HG03196 (cell line): ENCODE data around the gene YAF2.
"Not testable (repeated sequence)": the region's sequence is repeated elsewhere in the genome, so short reads cannot be mapped to it uniquely, and the experiment has no call there.

Experiments used
- ATAC-seq: cut with Tn5 transposase; IDR thresholded peaks from one replicate; pipeline ENCODE4 v1.9.1; 2021; ENCODE audit not compliant: unreplicated experiment

YAF2 gene

DNA sequence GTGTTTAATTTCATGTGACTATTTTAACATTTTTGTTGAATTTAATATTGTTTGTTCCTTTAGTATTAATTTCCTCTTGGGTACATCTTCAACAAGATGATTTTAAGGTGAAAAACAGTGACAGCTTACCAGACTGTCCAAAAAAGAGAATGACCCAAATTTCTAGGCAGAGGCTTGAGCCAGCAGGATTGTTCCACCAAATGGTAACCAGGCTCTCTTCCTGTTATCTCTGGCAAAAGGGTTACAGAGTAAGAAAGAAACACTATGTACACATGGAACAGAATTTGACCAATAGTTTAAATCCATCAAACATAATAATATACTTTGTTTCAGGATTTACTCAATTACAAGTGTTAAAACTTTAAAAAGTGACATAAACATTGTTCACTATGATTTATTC is 39.0 kb downstream of the YAF2 start:
- no peak for ATAC-seq

DNA sequence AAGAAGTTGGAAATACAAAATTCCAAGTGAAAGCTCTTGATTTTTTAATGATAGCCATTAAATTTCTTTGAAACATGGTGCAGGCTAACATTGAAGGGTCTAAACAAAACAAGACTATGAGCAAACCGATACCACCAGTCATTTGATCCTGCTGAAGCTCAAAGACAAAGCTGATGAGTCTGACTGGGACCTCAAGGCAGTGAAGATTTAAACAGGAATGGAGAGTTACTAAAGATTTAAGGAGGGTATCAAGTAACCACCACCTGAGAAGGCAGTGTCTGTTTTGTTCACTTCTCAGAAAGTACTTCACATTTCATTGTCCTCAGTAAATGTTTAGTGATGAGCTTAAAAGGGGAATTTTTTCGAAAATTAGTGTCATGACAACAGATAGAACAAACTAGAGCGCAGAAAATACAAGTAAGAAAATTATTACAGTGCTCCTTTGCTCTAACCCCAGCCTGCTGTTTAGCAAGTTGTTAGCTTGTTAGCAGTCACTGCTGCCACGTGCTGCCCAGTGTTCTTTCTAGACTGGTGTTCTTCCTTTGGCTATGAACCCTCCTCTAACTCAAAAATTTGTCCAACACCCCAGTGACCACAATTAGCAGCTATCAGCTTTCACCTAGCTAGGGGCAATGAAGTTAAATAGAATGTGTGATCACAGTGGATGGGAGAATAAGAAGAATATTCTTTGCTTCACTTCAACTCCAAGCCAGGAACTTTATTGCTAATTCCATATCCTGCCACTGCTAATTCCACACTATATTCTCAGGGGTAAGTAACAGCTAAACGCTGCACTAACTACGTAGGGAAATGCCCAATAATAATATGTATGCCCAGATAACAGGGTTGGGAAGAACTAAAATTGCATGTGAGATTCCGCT is 41.1 kb downstream of the YAF2 start:
- no peak for ATAC-seq

DNA sequence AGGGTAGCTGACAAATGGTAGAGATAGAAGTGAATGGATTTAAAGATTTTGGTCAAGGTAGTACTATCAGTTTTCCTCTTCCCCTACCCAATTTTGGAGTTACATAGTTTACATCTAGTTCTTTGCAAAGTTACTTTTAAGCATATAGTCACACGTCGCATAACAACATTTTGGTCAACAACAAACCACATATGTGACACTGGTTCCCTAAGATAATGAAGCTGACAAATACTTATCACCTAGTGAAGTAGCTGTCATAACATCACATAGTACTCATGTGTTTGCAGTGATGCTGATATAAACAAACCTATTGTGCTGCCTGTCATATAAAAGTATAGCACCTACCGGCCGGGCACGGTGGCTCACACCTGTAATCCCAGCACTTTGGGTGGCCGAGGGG is 45.4 kb downstream of the YAF2 start:
- ATAC-seq, result no peak

DNA sequence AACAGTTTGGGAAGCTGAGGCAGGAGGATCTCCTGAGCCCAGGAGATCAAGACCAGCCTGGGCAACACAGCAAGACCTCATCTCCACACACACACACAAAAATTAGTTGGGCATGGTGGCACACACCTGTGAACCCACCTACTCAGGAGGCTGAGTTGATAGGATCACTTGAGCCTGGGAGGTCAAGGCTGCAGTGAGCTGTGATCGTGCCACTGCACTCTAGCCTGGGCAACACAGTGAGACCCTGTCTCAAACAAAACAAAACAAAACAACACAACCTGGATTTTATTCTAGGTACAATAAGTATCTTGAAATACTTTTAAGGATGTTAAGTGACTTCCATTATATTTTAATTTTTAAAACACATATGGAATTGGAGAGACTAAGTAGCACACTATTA is 45.8 kb downstream of the YAF2 start:
- no peak for ATAC-seq

DNA sequence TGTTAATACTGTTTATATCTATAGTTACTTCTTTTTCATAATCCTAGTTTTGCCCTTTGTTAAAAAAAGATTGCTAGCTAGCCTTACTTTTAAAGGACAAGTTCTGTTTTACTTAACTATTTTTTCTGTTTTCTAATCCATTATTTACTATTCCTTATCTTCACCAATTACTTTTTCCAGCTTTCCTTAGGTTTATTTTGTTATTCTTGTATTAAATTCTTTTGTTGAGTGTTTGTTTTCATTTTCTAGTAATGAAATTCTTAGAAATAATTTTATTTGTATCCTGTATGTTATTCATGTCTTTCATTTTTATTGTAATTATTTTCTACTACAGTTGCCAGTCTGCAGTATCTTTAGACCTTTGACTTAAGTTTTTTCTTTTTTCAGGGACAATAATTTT is 47.7 kb downstream of the YAF2 start:
- ATAC-seq, result no peak

DNA sequence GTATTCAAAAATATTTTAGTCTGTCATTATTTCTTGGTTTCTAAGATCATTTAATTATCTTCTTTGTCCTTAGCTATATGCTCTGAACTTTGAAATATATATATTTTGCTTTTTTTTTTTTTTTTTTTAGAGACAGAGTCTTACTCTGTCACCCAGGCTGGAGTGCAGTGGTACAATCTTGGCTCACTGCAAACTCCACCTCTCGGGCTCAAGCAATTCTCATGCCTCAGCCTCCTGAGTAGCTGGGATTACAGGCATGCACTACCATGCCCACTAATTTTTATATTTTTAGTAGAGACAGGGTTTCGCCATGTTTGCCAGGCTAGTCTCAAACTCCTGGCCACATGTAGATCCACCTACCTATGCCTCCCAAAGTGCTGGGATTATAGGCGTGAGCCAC is 49.8 kb downstream of the YAF2 start:
- not testable (repeated sequence) for ATAC-seq

DNA sequence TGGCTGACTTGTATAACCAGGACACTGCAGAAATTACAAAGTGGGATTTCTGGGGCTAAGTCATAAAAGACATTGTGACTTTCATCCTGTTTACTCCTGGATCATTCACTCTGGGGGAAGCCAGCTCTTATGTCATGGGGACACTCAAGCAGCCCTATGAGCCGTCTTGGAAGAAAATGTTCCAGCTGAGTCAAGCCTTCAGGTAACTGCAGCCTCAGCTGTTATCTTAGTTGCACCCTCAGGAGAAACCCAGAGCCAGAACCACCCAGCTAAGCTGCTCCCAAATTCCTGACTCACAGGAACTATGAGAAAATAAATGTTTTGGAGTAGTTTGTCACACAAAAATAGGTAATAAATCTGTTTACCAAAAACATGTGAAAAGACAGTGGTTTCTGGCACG is 50.2 kb downstream of the YAF2 start:
- ATAC-seq, result no peak

DNA sequence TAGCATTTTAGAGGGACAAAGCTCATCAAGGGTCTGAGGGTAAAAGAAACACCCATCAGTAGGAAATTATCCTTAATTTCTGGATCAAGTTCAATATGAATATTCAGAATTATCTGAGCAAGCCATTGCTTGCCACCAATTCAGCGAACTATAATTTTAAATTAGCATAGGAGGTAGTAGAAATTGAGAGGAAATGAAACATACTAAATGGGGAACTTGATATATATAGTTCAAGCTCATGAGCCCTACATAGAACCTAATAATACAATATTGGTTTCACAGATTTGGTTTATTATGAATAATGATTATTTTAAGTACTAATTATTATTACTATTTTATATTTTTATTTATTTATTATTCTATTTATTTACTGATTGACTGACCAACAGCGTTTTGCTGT is 51.3 kb downstream of the YAF2 start:
- no peak for ATAC-seq

DNA sequence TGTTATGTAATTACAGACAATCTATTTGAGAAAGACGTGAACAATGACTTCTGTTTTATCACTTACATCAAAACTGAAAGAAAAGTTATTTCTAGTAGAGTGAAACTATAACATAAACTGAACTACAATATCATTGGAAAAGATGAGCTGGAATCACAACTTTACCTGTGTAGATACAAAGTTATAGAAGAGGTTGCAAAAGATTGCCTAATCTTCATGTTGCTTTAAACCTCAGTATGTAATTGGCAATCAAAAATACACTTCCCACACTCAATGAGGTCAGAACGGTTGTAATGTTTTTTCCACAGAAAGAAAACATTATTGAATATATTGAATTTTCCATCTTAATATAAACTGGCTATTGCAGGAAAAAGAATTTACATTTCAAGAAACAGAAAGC is 55.7 kb downstream of the YAF2 start:
- ATAC-seq, result no peak

DNA sequence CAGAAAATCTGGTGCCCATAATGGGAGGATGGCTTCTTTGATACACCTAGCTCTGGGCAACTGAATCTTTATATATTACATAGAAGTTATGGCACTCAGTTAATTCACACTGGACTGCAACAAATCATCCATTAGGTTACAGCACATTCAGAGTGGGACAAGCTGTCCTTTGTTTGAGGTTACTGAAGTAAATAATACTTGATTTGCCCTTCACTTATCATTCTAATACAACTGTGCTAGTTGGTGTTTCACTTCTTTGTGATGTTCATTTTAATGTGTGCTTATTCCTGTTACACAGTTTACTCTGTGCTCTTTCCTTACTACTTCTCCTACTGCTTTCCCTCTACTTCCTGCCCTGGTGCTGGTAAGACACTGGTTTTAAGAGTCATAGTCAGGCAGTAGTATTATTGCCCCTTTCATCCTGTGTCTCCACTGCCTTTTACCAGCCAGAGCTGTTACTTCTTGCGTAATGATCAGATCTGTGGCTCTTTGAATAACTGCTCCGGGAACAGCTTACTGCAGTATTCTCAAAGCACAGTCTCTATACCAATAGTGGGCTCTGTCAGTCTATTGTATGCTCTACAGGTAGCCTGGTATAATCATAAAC is 57.0 kb downstream of the YAF2 start:
- ATAC-seq, result no peak

DNA sequence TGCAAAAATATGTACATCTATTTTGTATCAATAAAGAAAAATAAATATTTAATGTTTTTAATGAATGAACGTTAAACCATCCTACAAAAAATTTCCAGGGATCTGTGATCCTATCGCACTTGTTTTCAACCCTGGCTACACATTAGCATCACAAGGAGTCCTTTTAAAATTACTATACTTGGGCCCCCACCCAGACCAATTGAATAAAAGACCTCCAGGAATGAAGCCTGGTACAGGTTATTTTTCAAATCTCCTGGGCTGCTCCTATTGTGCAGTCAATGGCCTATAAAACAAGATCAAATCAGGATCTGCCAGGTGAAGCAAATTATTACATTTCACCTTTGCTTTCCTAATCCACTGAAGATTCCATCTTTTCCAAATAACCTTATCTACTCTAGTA is 59.9 kb downstream of the YAF2 start:
- no peak for ATAC-seq

DNA sequence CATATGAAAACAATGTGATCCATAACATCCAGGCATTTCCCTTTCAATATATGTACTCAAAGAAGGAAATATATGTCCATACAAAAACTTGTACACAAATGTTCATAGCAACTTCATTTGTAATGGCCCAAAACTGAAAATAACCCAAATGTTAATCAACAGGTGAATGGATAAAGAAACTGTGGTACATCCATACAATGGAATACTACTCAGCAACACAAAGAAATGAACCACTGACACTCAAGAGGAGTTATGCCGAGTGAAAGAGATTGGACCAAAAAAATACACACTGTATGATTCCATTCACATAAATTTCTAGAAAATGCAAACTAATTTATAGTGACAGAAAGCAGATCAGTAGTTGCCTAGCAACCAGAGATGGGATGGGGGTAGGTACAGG is 63.1 kb downstream of the YAF2 start:
- no peak for ATAC-seq

DNA sequence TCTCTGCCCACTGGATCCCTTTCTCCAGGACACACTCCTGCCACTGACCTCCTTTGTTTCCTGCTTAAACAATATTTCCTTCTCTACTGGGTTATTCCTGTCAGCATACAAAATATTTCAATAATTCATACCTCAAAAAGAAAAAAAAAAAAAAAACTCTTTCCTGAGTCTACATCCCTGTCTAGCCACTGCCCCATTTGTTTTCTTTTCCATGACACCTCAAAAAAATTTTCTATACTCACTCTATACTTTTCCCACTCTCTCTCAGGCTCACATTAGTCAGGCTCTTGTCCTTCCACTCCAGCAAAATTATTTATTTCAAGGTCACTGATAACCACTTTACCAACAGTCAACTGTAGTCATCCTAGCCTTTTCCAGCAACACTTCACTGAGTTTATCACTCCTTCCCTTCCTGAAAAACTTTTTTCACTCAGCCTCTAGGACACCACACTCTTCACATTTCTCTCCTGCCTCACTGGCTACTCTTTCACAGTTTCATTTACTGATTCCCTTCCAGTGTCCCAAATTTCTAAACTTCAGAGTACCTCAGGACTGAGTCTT is 64.0 kb downstream of the YAF2 start:
- ATAC-seq, result no peak

DNA sequence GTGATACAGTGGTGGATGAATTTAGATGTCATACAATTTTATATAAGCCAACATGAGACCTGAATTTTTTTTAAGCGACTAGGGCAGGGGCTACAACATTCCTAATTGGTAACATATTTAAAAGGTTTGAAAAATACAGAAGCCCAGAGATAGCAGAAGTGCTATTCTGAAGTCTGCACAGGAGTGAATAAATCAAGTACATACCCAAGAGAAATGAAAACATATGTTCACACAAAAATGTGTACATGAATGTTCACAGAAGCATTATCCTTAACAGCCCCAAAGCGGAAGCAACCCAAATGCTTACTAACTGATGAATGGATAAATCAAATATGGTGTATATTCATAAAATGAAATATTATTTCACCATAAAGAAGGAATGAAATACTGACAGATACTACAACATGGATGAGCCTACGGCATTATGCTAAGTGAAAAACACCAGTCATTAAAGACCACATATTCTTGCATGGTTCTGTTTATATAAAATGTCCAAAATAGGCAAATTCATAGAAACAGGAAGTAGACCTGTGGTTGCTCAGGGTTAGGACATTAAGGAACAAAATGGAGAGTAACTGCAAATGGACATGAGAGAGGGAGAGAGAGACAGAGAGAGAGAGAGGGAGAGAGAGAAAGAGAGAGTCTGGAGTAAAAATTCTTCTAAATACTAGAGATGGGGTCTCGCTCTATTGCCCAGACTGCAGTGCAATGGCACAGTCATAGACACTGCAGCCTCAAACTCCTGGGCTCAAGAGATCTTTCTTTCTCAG is 65.4 kb downstream of the YAF2 start:
- ATAC-seq, result no peak

DNA sequence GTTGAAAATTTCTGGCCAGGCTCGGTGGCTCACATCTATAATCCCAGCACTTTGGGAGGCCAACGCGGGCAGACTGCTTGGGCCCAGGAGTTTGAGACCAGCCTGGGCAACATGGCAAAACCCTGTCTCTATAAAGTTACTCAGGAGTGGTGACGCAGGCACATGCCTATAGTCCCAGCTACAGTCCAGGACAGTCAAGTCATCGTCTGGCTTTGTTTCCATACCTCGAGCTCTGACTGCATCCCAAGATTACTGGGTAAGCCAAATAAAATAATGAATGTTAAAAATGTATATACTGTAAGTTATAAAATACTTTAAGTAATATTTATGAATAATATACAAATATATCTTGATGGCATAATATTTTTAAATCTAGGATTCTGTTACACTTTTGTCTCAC is 70.3 kb downstream of the YAF2 start:
- ATAC-seq, result no peak

DNA sequence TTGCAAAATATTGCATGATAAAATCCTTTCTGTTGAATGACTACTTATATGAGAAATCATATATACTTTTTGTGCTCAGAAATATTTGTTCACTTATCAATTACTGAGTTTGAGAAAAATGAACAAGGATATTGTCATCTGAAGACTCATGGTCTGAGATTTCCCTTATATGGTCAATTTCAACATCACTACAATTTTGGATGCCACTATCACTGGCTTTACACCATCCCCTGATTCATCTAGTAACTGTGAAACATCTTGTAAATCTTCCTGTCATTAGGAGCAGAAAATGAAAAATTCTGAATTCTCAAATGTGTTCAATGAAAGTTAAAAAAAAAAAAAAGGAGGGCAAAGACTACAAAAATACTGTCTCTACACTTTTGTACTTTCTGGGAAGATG is 71.5 kb downstream of the YAF2 start:
- ATAC-seq, result no peak

DNA sequence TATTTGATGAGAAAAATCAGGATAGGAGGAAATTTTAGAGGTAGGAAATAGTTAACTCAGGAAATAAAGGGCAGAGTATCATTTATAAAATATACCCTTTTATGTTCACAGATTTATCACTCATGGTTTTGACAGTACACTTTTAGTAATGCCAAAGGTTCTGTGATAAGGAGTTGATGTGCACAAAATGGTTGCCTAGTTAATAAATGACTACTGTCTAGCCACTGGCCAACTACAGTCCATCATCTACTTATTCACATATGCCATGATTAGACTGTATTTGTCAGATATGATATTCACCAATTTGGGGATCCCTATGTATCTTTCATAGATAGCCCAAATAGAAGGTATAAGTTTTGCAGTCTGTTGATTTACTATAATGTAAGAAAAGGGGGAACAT is 74.1 kb downstream of the YAF2 start:
- ATAC-seq, result no peak

DNA sequence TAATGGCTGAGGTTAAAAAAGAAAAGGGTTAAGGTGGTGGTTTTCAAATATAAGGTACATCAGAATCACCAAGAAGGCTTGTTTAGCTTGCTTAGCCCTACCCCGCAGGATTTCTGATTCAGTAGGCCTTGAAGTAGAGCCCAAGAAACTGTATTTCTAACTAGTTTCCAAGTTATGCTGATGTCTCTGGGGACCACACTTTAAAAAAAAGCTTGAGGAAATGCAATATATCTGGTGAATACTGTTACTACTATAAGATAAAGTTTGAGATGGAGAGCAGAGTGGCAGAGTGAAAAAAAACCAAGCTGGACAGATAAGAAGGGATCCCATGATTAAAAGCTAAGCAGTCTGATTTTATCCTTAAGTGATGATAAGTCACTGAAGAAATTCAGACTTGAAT is 75.1 kb downstream of the YAF2 start:
- peak; percentile 59 for ATAC-seq

DNA sequence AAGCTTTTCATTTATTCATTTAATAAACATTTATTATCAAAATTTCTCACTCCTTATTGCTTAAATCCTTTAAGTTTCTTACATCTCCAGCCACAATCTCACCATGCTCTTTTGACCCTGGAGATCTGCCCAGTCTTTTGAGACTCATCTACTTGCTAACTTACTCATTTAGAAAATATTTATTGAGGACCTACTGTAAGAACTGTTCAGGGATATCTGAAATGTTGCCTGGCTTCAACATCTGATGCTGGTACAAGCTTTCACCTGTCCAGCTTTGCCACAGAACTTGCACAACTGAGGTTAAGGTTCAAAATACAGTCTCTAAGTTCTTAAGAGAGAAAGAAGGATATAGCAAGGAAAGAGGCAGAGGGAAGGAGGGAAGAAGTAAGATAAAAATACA is 75.9 kb downstream of the YAF2 start:
- no peak for ATAC-seq

DNA sequence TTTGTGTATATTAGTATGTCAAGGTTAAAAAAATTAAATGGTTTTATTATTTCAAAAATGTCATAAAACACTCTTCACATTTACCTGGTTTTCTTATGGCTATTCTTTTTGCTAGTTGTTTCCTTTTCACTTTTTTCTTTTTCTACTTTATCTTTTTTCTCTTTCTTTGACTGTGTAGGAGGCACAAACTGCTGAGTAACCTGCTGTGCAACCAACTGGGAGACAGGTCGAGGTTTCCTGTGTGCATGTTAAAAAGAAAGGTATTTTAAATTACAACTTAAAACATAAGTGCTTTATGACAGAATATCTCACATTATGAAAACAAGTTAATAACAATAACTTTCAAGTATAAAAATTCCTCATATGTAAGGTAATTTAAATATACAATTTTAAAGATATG is 76.5 kb downstream of the YAF2 start:
- ATAC-seq, result no peak

DNA sequence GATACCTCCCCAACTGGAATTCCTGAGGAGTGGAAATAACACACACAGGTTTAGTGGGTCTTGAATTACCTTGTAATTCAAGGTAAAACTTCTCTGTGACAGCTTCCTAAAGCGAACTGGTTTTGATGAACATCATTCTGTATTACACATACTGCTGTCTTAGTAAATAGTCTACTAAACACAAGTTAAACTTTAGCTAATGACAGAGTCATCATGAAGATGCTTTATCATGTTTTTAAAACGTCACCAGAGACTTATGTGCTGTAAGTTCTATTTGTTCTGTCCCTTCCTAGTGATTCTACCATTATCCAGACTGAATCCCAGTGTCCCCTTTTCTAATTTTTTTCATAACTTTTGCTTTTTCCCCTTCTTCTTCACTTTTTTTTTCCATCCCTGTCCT is 81.8 kb downstream of the YAF2 start:
- ATAC-seq, result no peak
